Measurements from ENCODE around the gene NKAIN2.

Gene NKAIN2

GRCh38 chr6:124599656-124600055, 796.0 kb downstream of the NKAIN2 start:
- TF ChIP-seq CTCF (IDR thresholded peaks at IDR 0.05; ENCODE audit: insufficient read depth, low read depth, low read length, missing control alignments), result no peak
- DNase-seq (ENCODE audit: low read depth), result no peak
- no peak overlapping the region for H3K4me3 ChIP-seq (ENCODE audit: low read depth, low read length)

GRCh38 chr6:124604719-124605118, 801.1 kb downstream of the NKAIN2 start:
- no peak for TF ChIP-seq CTCF (IDR thresholded peaks at IDR 0.05; ENCODE audit: insufficient read depth, low read depth, low read length, missing control alignments)
- DNase-seq (ENCODE audit: low read depth), result no peak
- no peak overlapping the region for H3K4me3 ChIP-seq (ENCODE audit: low read depth, low read length)

GRCh38 chr6:124607119-124607627, 803.5 kb downstream of the NKAIN2 start:
- TF ChIP-seq CTCF (IDR thresholded peaks at IDR 0.05; ENCODE audit: insufficient read depth, low read depth, low read length, missing control alignments), result no peak
- H3K4me3 ChIP-seq (ENCODE audit: low read depth, low read length), result no peak overlapping the region
- no peak for DNase-seq (ENCODE audit: low read depth)

GRCh38 chr6:124613031-124613430, 809.4 kb downstream of the NKAIN2 start:
- DNase-seq (ENCODE audit: low read depth), result no peak
- no peak overlapping the region for H3K4me3 ChIP-seq (ENCODE audit: low read depth, low read length)
- no peak for TF ChIP-seq CTCF (IDR thresholded peaks at IDR 0.05; ENCODE audit: insufficient read depth, low read depth, low read length, missing control alignments)

- H3K4me3 ChIP-seq (ENCODE audit: low read depth, low read length), result no peak overlapping the region
- no peak for DNase-seq (ENCODE audit: low read depth)
- no peak for TF ChIP-seq CTCF (IDR thresholded peaks at IDR 0.05; ENCODE audit: insufficient read depth, low read depth, low read length, missing control alignments)
These were observed 818.7 kb downstream of the NKAIN2 start for GRCh38 chr6:124622351-124622750.

GRCh38 chr6:124633655-124634054, 830.0 kb downstream of the NKAIN2 start:
- H3K4me3 ChIP-seq (ENCODE audit: low read depth, low read length), result no peak overlapping the region
- TF ChIP-seq CTCF (IDR thresholded peaks at IDR 0.05; ENCODE audit: insufficient read depth, low read depth, low read length, missing control alignments), result no peak
- DNase-seq (ENCODE audit: low read depth), result no peak

GRCh38 chr6:124640432-124640831, 836.8 kb downstream of the NKAIN2 start:
- TF ChIP-seq CTCF (IDR thresholded peaks at IDR 0.05; ENCODE audit: insufficient read depth, low read depth, low read length, missing control alignments), result no peak
- no peak for DNase-seq (ENCODE audit: low read depth)
- no peak overlapping the region for H3K4me3 ChIP-seq (ENCODE audit: low read depth, low read length)

Data from GM12865 (cell line).